ENCODE results near the gene YBX3.

Gene YBX3

GRCh38 chr12:10669533-10669932 is 53.6 kb downstream of the YBX3 start:
- DNase-seq (ENCODE audit: low read depth): no peak

GRCh38 chr12:10668526-10668925 is 54.6 kb downstream of the YBX3 start:
- no peak for DNase-seq (ENCODE audit: low read depth)

DNA sequence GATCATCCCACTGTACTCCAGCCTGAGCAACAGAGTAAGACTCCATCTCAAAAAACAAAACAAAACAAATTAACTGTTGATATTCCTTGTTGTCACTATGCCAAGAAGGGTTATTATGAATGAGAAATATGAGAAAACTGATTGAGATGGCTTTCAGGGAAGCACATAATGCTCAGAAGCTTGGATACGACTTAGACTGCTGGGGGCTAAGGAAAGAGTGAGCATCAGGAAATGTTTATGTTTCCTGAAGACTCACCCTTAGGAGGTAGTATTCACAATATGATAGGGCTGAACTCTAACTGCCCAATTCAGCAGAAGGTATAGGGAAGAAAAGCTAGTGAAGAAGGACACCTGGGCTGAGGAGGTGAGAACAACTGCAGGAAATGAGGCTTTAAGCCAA is 55.5 kb downstream of the YBX3 start:
- DNase-seq (ENCODE audit: low read depth): no peak

DNA sequence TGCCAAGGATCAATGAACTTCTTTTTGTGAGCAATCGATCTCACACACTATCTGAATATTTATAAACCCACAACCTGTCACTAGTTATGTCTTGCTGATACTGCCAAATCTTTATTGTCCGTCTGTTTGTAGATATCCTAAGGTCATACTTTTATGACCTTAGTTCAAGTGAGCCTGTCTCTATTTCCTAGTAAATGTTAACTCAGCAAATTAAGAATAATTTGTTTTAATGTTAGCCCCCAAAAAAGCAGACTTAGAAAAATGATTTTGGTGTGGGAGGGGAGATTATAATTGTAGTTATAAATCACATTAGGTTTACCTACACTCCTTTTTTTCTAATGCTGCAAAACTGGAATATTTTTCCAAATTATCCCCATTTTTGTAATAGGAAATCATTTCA is 58.6 kb downstream of the YBX3 start:
- no peak for DNase-seq (ENCODE audit: low read depth)

- no peak for DNase-seq (ENCODE audit: low read depth)
These were observed 59.3 kb downstream of the YBX3 start for GRCh38 chr12:10663869-10664268.

DNA sequence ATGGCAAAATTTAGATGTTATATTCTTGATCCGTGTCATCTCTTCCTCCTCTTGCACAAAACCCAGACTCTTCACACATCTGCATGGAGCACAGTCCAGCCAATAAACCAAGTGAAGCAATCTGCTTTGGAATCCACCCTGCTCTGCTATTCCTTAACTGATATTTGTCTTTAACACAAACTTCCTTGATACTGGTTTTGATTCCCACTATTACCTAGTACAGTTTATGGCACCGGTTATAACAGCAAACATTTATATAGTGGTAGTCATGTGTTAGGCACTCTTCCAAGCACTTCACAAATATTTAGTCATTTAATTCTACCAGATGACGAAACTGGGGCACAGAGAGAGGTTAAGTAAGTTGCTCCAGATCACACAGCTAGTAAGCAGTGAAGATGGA is 61.8 kb downstream of the YBX3 start:
- peak; percentile 44 for DNase-seq (ENCODE audit: low read depth)

DNA sequence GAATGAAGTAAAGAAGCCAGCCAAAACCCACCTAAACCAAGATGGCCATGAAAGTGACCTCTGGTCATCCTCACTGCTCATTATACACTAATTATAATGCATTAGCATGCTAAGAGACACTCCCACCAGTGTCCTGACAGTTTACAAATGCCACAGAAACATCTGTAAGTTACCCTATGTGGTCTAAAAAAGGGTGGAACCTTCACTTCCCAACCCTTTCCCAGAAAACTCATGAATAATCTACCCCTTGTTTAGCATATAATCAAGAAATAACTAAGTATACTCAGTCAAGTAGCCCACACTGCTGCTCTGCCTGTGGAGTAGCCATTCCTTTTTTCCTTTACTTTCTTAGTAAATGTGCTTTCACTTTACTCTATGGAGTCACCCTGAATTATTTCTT is 69.1 kb downstream of the YBX3 start:
- DNase-seq (ENCODE audit: low read depth): no peak

DNA sequence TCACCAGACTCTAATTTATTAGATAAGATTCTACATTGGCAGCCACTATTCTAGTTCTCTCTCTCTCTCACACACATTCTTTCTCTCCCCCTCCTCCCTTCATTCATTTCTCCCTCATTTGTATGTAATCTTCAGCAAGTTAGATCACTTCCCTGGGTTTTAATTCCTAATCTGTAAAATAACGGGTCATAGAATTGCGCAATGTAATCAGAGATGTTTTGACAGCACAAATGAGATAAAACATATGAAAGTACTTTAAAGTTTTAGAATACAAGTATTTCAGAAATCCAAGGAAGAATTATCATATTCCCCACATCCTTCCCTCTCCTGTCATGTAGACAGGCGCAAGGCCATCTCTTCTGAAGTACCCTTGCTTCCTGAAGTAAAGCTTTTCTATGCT is 70.9 kb downstream of the YBX3 start:
- no peak for DNase-seq (ENCODE audit: low read depth)

Measured in fibroblast of gingiva (primary cell).